Measurements from ENCODE around the gene HYAL1.

The HYAL1 gene

GRCh38 chr3:50333744-50334328 lies 30.5 kb upstream of the HYAL1 start:
- DNase-seq = no peak

- no peak for DNase-seq
These were observed 28.1 kb upstream of the HYAL1 start for GRCh38 chr3:50331364-50331907.

GRCh38 chr3:50330330-50330729 lies 27.0 kb upstream of the HYAL1 start:
- DNase-seq = no peak

- peak; percentile 99 for DNase-seq
These were observed 24.7 kb upstream of the HYAL1 start, which contains the start of gene TUSC2 for GRCh38 chr3:50327943-50328691. TSS of gene TUSC2 (minus strand) at chr3:50328223. CDS start at chr3:50328099, 124 bp downstream.

- DNase-seq = no peak
These were observed 23.8 kb upstream of the HYAL1 start for GRCh38 chr3:50327129-50327528.

- DNase-seq = no peak
These were observed 22.8 kb upstream of the HYAL1 start for GRCh38 chr3:50326182-50326541.

GRCh38 chr3:50325497-50326181 lies 22.3 kb upstream of the HYAL1 start:
- DNase-seq = no peak

- no peak for DNase-seq
These were observed 21.7 kb upstream of the HYAL1 start for GRCh38 chr3:50325113-50325480.

- peak; percentile 86 for DNase-seq
These were observed 21.2 kb upstream of the HYAL1 start for GRCh38 chr3:50324351-50325112.

GRCh38 chr3:50323614-50324199 lies 20.3 kb upstream of the HYAL1 start:
- no peak for DNase-seq

GRCh38 chr3:50323092-50323600 lies 19.8 kb upstream of the HYAL1 start:
- no peak for DNase-seq

- peak; percentile 32 for DNase-seq
These were observed 19.2 kb upstream of the HYAL1 start, which contains the start of gene HYAL2 for GRCh38 chr3:50322386-50323091. TSS of gene HYAL2 (minus strand) at chr3:50322745. CDS start at chr3:50320489, 2,256 bp downstream.

GRCh38 chr3:50322115-50322385 lies 18.7 kb upstream of the HYAL1 start:
- no peak for DNase-seq

GRCh38 chr3:50321336-50322114 lies 18.2 kb upstream of the HYAL1 start:
- peak; percentile 97 for DNase-seq

GRCh38 chr3:50320853-50321335 lies 17.5 kb upstream of the HYAL1 start:
- DNase-seq = peak; percentile 94

- DNase-seq = no peak
These were observed 16.7 kb upstream of the HYAL1 start for GRCh38 chr3:50319894-50320625.

- DNase-seq = no peak
These were observed 16.0 kb upstream of the HYAL1 start for GRCh38 chr3:50319181-50319893.

- DNase-seq = no peak
These were observed 15.2 kb upstream of the HYAL1 start for GRCh38 chr3:50318615-50319014.

GRCh38 chr3:50318163-50318562 lies 14.8 kb upstream of the HYAL1 start:
- no peak for DNase-seq

All from eye (tissue), 1 donor.